K562 (cell line): Measurements from ENCODE around the gene PGAP3. TPM values are rescaled to one million over a fixed set of nuclear protein-coding genes. Genes with fewer than 3 reads are reported as not detected.
A peak's percentile ranks its signal among the peaks of the same experiment; 100 is the strongest.

Experiments used
- BACH1 ChIP-seq: fragments of 200-800 bp; sonication (Bioruptor generic); IDR thresholded peaks from 2 replicates; pipeline ENCODE4 v1.6.1; 2016; ENCODE audit warnings: missing genetic modification characterization, missing compliant biosample characterization
- CBX8 ChIP-seq: fragments of 200-600 bp; sonication (generic); IDR thresholded peaks from 2 replicates; pipeline ENCODE4 v1.6.1; 2012; ENCODE audit warnings: borderline replicate concordance, mixed run types, low read depth, mild to moderate bottlenecking, moderate library complexity, mixed read lengths, low read length, control low read depth, inconsistent platforms; ENCODE audit not compliant: poor library complexity, severe bottlenecking; ENCODE audit errors: extremely low read depth
- CREB1 ChIP-seq, 2 experiments: sonication (generic) in 1 of 2; formaldehyde crosslinking in 1 of 2; IDR thresholded peaks; 2 replicates each; pipeline versions ENCODE4 v1.6.1 to v1.8.0; 2012 to 2022; ENCODE audit warnings: inconsistent platforms in 1 of 2, mild to moderate bottlenecking in 1 of 2, missing genetic modification reagents in 1 of 2, moderate library complexity in 1 of 2
- NEUROD1 ChIP-seq: fragments of 150-350 bp; IDR thresholded peaks from 2 replicates; pipeline ENCODE4 v1.6.1; 2014; ENCODE audit warnings: borderline replicate concordance, low read length, low read depth; ENCODE audit not compliant: partially characterized antibody
- PPARD ChIP-seq: fragments of 250-450 bp; sonication (Bioruptor Pico); IDR thresholded peaks from 2 replicates; pipeline ENCODE4 v1.8.0; 2022; ENCODE audit warnings: inconsistent platforms, mild to moderate bottlenecking, moderate library complexity
- TRIM28 ChIP-seq: fragments of 450-650 bp; IDR thresholded peaks from 2 replicates; pipeline ENCODE4 v1.6.1; 2017
- ZBTB26 ChIP-seq: fragments of 450-650 bp; formaldehyde crosslinking; IDR thresholded peaks from 2 replicates; pipeline ENCODE4 v1.4.0; 2022; ENCODE audit warnings: missing genetic modification characterization
- ZNF592 ChIP-seq: fragments of 450-650 bp; IDR thresholded peaks from 2 replicates; pipeline ENCODE4 v1.6.1; 2017; ENCODE audit warnings: antibody characterized with exemption, mild to moderate bottlenecking
- polyA plus RNA-seq, 8 experiments: library from polyadenylated mRNA; depleted of rRNA in 4 of 8; stranded (reverse) in 5 of 8; unstranded in 3 of 8; fragments of >200 nt; fragmentation: Nextera tagmentation in 2 of 8; fragmentation: Illumina TruSeq in 1 of 8; extraction: Ambion mirVana in 2 of 8; extraction: Trizol in 1 of 8; gene quantifications; 2 replicates each; pipeline versions ENCODE4 v1.2.1 to v1.2.3, GENCODE V29; 2011 to 2014; ENCODE audit warnings: inconsistent platforms in 1 of 8, missing spikeins in 1 of 8
- total RNA-seq, 7 experiments: library from RNA; depleted of rRNA in 6 of 7; stranded (reverse); fragments of >200 nt in 6 of 7; fragmentation: Illumina TruSeq in 2 of 7; extraction: Trizol in 2 of 7; gene quantifications; 2 replicates each; pipeline versions ENCODE4 v1.2.1 to v1.2.3, GENCODE V29; 2011 to 2021; ENCODE audit warnings: low replicate concordance in 1 of 7

PGAP3 gene
- total and polyA plus RNA-seq, 9 of the 15 experiments (the other 6 are each of a cell fraction or from before 2014, with no cell fraction given): 0.38 to 9.4 (median 4.5) TPM

- TF ChIP-seq CBX8 (no peak), TRIM28 (no peak), ZNF592 (peak; percentile 99), CREB1 (IDR thresholded peaks at IDR 0.05) (peak; percentile 53), CREB1 (CRISPR knock-in tag; IDR thresholded peaks at IDR 0.05) (0 out of 2 replicates have a peak, but pooled peaks have one; percentile 8), ZBTB26 (CRISPR knock-in tag) (0 out of 2 replicates have a peak, but pooled peaks have one; percentile 5), NEUROD1 (peak; percentile 47), PPARD (CRISPR knock-in tag) (no peak), BACH1 (tag) (peak; percentile 88)
Observed at GRCh38 chr17:39650121-39650579, 37.7 kb downstream of the PGAP3 start (continued).
